Right kidney (tissue), 1 donor: ENCODE results near the gene CCDC183.
A peak's percentile ranks its signal among the peaks of the same experiment; 100 is the strongest.
"Not testable (repeated sequence)": the region's sequence is repeated elsewhere in the genome, so short reads cannot be mapped to it uniquely, and the experiment has no call there.

Experiments
- DNase-seq: peaks from one replicate; pipeline ENCODE4 v3.0.0-alpha.2; 2016

The CCDC183 gene

GRCh38 chr9:136840140-136840876, 44.2 kb downstream of the CCDC183 start:
- DNase-seq: peak; percentile 57

GRCh38 chr9:136840877-136841645, 44.9 kb downstream of the CCDC183 start:
- DNase-seq: peak; percentile 72

GRCh38 chr9:136841646-136842379, 45.7 kb downstream of the CCDC183 start:
- peak; percentile 42 for DNase-seq

- peak; percentile 84 for DNase-seq
These were observed 46.3 kb downstream of the CCDC183 start, which contains the start of gene AJM1 for GRCh38 chr9:136842380-136842948. Gene AJM1, plus strand, starts transcription at chr9:136842478. Its CDS starts 1,937 bp downstream, at chr9:136844415.

- not testable (repeated sequence) for DNase-seq
These were observed 47.1 kb downstream of the CCDC183 start for GRCh38 chr9:136843159-136843800.

- DNase-seq: peak; percentile 49
These were observed 47.9 kb downstream of the CCDC183 start for GRCh38 chr9:136843801-136844740.

GRCh38 chr9:136844761-136845464, 48.8 kb downstream of the CCDC183 start:
- DNase-seq: no peak

- peak; percentile 57 for DNase-seq
These were observed 49.5 kb downstream of the CCDC183 start for GRCh38 chr9:136845465-136846260.

GRCh38 chr9:136846376-136847087, 50.4 kb downstream of the CCDC183 start:
- peak; percentile 59 for DNase-seq

GRCh38 chr9:136847088-136847825, 51.1 kb downstream of the CCDC183 start:
- peak; percentile 62 for DNase-seq

GRCh38 chr9:136847826-136848392, 51.8 kb downstream of the CCDC183 start:
- peak; percentile 77 for DNase-seq

- peak; percentile 55 for DNase-seq
These were observed 52.4 kb downstream of the CCDC183 start for GRCh38 chr9:136848393-136849037.

- peak; percentile 100 for DNase-seq
These were observed 53.2 kb downstream of the CCDC183 start, which contains the start of gene PHPT1 for GRCh38 chr9:136849038-136849959. Gene PHPT1, plus strand, starts transcription at chr9:136849409. Its CDS starts 22 bp downstream, at chr9:136849431.

GRCh38 chr9:136849960-136850865, 54.1 kb downstream of the CCDC183 start:
- DNase-seq: no peak
